ENCODE measurements around the gene SPSB2. TPM values are rescaled to one million over a fixed set of nuclear protein-coding genes. Genes with fewer than 3 reads are reported as not detected.

The SPSB2 gene
- total and polyA plus RNA-seq, 9 of the 15 experiments (the other 6 are each of a cell fraction or from before 2014, with no cell fraction given), result 0.10 to 10.6 (median 1.9) TPM

DNA sequence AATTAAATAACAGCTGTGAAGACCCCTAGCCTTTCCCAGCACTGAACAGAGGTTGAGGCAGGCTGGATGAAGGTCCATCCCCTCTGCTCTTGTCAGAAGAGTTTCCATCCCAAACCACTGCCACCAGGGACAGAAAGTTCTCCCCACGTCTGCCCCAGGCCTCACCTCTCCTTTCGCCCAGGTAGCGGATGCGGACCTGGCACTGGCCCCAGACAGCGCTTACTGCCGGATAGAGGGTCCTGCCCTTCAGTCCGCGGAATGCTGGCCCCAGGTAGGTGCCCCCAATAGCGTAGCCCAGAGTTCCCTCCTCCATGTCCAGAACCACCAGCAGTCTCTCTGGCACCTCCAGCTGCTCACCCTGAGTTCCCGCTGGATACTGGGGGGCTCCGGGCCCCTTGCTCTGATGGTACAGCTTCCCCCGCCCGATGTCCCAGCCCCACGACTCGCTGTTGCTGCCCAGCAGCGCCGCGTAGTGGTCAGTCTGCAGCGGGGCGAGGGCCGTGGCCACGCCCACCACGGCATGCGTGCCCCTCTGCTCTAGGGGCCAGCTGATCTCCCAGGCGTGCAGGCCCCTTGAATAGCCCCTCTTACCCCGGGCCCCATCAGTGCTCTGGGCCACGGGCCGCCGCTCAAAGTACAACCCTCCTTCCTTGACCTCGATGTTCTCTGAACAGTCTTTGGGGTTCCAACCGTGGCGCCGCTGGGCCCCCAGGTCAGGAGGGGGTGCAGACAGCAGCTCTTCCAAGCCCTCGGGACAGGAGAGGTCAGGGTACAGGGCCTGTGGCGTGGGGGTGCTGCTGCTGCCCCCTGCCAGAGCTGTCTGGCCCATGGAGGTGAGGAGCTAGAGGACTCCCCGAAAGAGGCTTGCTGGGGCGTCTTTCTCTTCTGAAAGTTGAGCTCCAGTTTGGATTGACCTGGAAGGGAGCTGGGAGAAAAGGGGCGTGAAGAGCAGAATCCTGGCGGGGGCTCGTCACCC, 742 bp downstream of the SPSB2 start (continued):
- TF ChIP-seq, protein P1, sequence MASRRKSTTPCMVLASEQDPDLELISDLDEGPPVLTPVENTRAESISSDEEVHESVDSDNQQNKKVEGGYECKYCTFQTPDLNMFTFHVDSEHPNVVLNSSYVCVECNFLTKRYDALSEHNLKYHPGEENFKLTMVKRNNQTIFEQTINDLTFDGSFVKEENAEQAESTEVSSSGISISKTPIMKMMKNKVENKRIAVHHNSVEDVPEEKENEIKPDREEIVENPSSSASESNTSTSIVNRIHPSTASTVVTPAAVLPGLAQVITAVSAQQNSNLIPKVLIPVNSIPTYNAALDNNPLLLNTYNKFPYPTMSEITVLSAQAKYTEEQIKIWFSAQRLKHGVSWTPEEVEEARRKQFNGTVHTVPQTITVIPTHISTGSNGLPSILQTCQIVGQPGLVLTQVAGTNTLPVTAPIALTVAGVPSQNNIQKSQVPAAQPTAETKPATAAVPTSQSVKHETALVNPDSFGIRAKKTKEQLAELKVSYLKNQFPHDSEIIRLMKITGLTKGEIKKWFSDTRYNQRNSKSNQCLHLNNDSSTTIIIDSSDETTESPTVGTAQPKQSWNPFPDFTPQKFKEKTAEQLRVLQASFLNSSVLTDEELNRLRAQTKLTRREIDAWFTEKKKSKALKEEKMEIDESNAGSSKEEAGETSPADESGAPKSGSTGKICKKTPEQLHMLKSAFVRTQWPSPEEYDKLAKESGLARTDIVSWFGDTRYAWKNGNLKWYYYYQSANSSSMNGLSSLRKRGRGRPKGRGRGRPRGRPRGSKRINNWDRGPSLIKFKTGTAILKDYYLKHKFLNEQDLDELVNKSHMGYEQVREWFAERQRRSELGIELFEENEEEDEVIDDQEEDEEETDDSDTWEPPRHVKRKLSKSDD (conservative IDR thresholded peaks at IDR 0.05; ENCODE audit: low read length), result no peak
- TF ChIP-seq EP400 (IDR thresholded peaks at IDR 0.05), result no peak
- TF ChIP-seq ESRRA (IDR thresholded peaks at IDR 0.05; ENCODE audit: borderline replicate concordance, low read depth), result no peak
- TF ChIP-seq, protein P2, sequence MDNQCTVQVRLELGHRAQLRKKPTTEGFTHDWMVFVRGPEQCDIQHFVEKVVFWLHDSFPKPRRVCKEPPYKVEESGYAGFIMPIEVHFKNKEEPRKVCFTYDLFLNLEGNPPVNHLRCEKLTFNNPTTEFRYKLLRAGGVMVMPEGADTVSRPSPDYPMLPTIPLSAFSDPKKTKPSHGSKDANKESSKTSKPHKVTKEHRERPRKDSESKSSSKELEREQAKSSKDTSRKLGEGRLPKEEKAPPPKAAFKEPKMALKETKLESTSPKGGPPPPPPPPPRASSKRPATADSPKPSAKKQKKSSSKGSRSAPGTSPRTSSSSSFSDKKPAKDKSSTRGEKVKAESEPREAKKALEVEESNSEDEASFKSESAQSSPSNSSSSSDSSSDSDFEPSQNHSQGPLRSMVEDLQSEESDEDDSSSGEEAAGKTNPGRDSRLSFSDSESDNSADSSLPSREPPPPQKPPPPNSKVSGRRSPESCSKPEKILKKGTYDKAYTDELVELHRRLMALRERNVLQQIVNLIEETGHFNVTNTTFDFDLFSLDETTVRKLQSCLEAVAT (IDR thresholded peaks at IDR 0.05), result no peak
- no peak for TF ChIP-seq NFATC3 (IDR thresholded peaks at IDR 0.05)
- TF ChIP-seq, protein P3, sequence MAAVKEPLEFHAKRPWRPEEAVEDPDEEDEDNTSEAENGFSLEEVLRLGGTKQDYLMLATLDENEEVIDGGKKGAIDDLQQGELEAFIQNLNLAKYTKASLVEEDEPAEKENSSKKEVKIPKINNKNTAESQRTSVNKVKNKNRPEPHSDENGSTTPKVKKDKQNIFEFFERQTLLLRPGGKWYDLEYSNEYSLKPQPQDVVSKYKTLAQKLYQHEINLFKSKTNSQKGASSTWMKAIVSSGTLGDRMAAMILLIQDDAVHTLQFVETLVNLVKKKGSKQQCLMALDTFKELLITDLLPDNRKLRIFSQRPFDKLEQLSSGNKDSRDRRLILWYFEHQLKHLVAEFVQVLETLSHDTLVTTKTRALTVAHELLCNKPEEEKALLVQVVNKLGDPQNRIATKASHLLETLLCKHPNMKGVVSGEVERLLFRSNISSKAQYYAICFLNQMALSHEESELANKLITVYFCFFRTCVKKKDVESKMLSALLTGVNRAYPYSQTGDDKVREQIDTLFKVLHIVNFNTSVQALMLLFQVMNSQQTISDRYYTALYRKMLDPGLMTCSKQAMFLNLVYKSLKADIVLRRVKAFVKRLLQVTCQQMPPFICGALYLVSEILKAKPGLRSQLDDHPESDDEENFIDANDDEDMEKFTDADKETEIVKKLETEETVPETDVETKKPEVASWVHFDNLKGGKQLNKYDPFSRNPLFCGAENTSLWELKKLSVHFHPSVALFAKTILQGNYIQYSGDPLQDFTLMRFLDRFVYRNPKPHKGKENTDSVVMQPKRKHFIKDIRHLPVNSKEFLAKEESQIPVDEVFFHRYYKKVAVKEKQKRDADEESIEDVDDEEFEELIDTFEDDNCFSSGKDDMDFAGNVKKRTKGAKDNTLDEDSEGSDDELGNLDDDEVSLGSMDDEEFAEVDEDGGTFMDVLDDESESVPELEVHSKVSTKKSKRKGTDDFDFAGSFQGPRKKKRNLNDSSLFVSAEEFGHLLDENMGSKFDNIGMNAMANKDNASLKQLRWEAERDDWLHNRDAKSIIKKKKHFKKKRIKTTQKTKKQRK (IDR thresholded peaks at IDR 0.05; ENCODE audit: borderline replicate concordance, low read depth, low read length), result no peak
- no peak for TF ChIP-seq SLC30A9 (CRISPR knock-in tag; IDR thresholded peaks at IDR 0.05)
- TF ChIP-seq, protein P4, sequence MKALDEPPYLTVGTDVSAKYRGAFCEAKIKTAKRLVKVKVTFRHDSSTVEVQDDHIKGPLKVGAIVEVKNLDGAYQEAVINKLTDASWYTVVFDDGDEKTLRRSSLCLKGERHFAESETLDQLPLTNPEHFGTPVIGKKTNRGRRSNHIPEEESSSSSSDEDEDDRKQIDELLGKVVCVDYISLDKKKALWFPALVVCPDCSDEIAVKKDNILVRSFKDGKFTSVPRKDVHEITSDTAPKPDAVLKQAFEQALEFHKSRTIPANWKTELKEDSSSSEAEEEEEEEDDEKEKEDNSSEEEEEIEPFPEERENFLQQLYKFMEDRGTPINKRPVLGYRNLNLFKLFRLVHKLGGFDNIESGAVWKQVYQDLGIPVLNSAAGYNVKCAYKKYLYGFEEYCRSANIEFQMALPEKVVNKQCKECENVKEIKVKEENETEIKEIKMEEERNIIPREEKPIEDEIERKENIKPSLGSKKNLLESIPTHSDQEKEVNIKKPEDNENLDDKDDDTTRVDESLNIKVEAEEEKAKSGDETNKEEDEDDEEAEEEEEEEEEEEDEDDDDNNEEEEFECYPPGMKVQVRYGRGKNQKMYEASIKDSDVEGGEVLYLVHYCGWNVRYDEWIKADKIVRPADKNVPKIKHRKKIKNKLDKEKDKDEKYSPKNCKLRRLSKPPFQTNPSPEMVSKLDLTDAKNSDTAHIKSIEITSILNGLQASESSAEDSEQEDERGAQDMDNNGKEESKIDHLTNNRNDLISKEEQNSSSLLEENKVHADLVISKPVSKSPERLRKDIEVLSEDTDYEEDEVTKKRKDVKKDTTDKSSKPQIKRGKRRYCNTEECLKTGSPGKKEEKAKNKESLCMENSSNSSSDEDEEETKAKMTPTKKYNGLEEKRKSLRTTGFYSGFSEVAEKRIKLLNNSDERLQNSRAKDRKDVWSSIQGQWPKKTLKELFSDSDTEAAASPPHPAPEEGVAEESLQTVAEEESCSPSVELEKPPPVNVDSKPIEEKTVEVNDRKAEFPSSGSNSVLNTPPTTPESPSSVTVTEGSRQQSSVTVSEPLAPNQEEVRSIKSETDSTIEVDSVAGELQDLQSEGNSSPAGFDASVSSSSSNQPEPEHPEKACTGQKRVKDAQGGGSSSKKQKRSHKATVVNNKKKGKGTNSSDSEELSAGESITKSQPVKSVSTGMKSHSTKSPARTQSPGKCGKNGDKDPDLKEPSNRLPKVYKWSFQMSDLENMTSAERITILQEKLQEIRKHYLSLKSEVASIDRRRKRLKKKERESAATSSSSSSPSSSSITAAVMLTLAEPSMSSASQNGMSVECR (CRISPR knock-in tag; IDR thresholded peaks at IDR 0.05), result peak; percentile 93
- TF ChIP-seq EWSR1 (IDR thresholded peaks at IDR 0.05; ENCODE audit: borderline replicate concordance, low read depth, partially characterized antibody), result no peak
- TF ChIP-seq, protein P5, sequence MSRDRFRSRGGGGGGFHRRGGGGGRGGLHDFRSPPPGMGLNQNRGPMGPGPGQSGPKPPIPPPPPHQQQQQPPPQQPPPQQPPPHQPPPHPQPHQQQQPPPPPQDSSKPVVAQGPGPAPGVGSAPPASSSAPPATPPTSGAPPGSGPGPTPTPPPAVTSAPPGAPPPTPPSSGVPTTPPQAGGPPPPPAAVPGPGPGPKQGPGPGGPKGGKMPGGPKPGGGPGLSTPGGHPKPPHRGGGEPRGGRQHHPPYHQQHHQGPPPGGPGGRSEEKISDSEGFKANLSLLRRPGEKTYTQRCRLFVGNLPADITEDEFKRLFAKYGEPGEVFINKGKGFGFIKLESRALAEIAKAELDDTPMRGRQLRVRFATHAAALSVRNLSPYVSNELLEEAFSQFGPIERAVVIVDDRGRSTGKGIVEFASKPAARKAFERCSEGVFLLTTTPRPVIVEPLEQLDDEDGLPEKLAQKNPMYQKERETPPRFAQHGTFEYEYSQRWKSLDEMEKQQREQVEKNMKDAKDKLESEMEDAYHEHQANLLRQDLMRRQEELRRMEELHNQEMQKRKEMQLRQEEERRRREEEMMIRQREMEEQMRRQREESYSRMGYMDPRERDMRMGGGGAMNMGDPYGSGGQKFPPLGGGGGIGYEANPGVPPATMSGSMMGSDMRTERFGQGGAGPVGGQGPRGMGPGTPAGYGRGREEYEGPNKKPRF (IDR thresholded peaks at IDR 0.05; ENCODE audit: low read depth, low read length), result no peak
- no peak for TF ChIP-seq ZNF668 (CRISPR knock-in tag; IDR thresholded peaks at IDR 0.05)

All from K562 (cell line).